HG02623 (cell line): ENCODE measurements around the gene MCAT.
"Not testable (repeated sequence)": the region's sequence is repeated elsewhere in the genome, so short reads cannot be mapped to it uniquely, and the experiment has no call there.

Source experiments
- ATAC-seq: cut with Tn5 transposase; IDR thresholded peaks from one replicate; pipeline ENCODE4 v1.9.1; 2021; ENCODE audit warnings: moderate library complexity; ENCODE audit not compliant: unreplicated experiment

MCAT gene

GRCh38 chr22:43154887-43155536 lies 11.8 kb upstream of the MCAT start:
- ATAC-seq: no peak

- no peak for ATAC-seq
Measured at GRCh38 chr22:43153899-43154298, 10.7 kb upstream of the MCAT start.

- no peak for ATAC-seq
Measured at GRCh38 chr22:43152357-43153071, 9.3 kb upstream of the MCAT start.

GRCh38 chr22:43152003-43152356 lies 8.8 kb upstream of the MCAT start:
- ATAC-seq: no peak

GRCh38 chr22:43151251-43152002 lies 8.2 kb upstream of the MCAT start, which contains the start of gene TSPO:
Gene TSPO (plus strand): TSS chr22:43151559. CDS start chr22:43159239, 7,680 bp downstream.
- ATAC-seq: no peak

GRCh38 chr22:43150731-43151206 lies 7.6 kb upstream of the MCAT start:
- no peak for ATAC-seq

- no peak for ATAC-seq
Measured at GRCh38 chr22:43148581-43148980, 5.4 kb upstream of the MCAT start.

- no peak for ATAC-seq
Measured at GRCh38 chr22:43147821-43148220, 4.6 kb upstream of the MCAT start.

- not testable (repeated sequence) for ATAC-seq
Measured at GRCh38 chr22:43146332-43146731, 3.1 kb upstream of the MCAT start.

GRCh38 chr22:43145371-43145770 lies 2.2 kb upstream of the MCAT start:
- not testable (repeated sequence) for ATAC-seq

- no peak for ATAC-seq
Measured at GRCh38 chr22:43144949-43145348, 1.8 kb upstream of the MCAT start.

GRCh38 chr22:43136801-43137200 lies 6.4 kb downstream of the MCAT start:
- ATAC-seq: no peak

- ATAC-seq: no peak
Measured at GRCh38 chr22:43136255-43136654, 6.9 kb downstream of the MCAT start.

GRCh38 chr22:43135565-43135964 lies 7.6 kb downstream of the MCAT start:
- ATAC-seq: no peak

GRCh38 chr22:43134553-43134952 lies 8.6 kb downstream of the MCAT start:
- ATAC-seq: no peak

- no peak for ATAC-seq
Measured at GRCh38 chr22:43133401-43133800, 9.8 kb downstream of the MCAT start.

GRCh38 chr22:43131773-43132501 lies 11.3 kb downstream of the MCAT start:
- no peak for ATAC-seq

GRCh38 chr22:43129426-43130425 lies 13.5 kb downstream of the MCAT start:
- no peak for ATAC-seq

- no peak for ATAC-seq
Measured at GRCh38 chr22:43128928-43129424, 14.2 kb downstream of the MCAT start.

GRCh38 chr22:43128116-43128515 lies 15.1 kb downstream of the MCAT start:
- ATAC-seq: no peak
